Mesothelial cell of epicardium (in vitro differentiated cells): ENCODE measurements around the gene USH2A. TPM values are rescaled to one million over a fixed set of nuclear protein-coding genes. Genes with fewer than 3 reads are reported as not detected.

Experiments
- DNase-seq, 2 experiments: peaks; one replicate each; pipeline ENCODE4 v3.0.0; 2021; ENCODE audit warnings: low spot score in 2 of 2; ENCODE audit not compliant: unreplicated experiment in 2 of 2
- H3K27ac Mint-ChIP-seq: 2 replicates; pipeline ENCODE4 v1.8.0; 2021; ENCODE audit warnings: mixed read lengths
- H3K27me3 Mint-ChIP-seq: 2 replicates; pipeline ENCODE4 v1.8.0; 2021; ENCODE audit warnings: low read depth, mixed read lengths
- H3K36me3 Mint-ChIP-seq: 2 replicates; pipeline ENCODE4 v1.8.0; 2021; ENCODE audit warnings: mixed read lengths
- H3K4me1 Mint-ChIP-seq: 2 replicates; pipeline ENCODE4 v1.8.0; 2021; ENCODE audit warnings: mixed read lengths
- H3K4me3 Mint-ChIP-seq: 2 replicates; pipeline ENCODE4 v1.8.0; 2021; ENCODE audit warnings: mild to moderate bottlenecking, moderate library complexity, mixed read lengths
- H3K9me3 Mint-ChIP-seq: 2 replicates; pipeline ENCODE4 v1.8.0; 2021; ENCODE audit warnings: mixed read lengths
- CTCF ChIP-seq: fragments of 200-600 bp; sonication (generic); IDR thresholded peaks from one replicate; pipeline ENCODE4 v1.5.0; 2021; ENCODE audit warnings: antibody characterized with exemption; ENCODE audit not compliant: unreplicated experiment
- total RNA-seq: library from RNA; stranded (reverse); gene quantifications from 3 replicates; pipeline ENCODE4 v1.2.1, GENCODE V29; 2021

USH2A gene
- total RNA-seq, 1 donor from 2014 or later = 0.02 TPM

GRCh38 chr1:215766521-215766920 lies 656.7 kb downstream of the USH2A start:
- no peak overlapping the region for H3K27ac Mint-ChIP-seq
- no peak overlapping the region for H3K4me3 Mint-ChIP-seq
- peaks cover 30% of the 10 kb centered on the region for H3K27me3 Mint-ChIP-seq
- DNase-seq = no peak
- no peak for TF ChIP-seq CTCF
- no peaks in the 10 kb centered on the region for H3K4me1 Mint-ChIP-seq
- H3K36me3 Mint-ChIP-seq = no peaks in the 10 kb centered on the region
- no peaks in the 10 kb centered on the region for H3K9me3 Mint-ChIP-seq

GRCh38 chr1:215765833-215766232 lies 657.4 kb downstream of the USH2A start:
- Mint-ChIP-seq H3K27me3 (peaks cover 30% of the 10 kb centered on the region), H3K36me3 (no peaks in the 10 kb centered on the region), H3K4me1 (no peaks in the 10 kb centered on the region), H3K27ac (no peak overlapping the region), H3K9me3 (no peaks in the 10 kb centered on the region), H3K4me3 (no peak overlapping the region)
- no peak for DNase-seq
- no peak for TF ChIP-seq CTCF

- Mint-ChIP-seq H3K9me3 (no peaks in the 10 kb centered on the region), H3K4me1 (no peaks in the 10 kb centered on the region), H3K27ac (no peak overlapping the region), H3K4me3 (no peak overlapping the region), H3K36me3 (no peaks in the 10 kb centered on the region), H3K27me3 (peaks cover 21% of the 10 kb centered on the region)
- no peak for TF ChIP-seq CTCF
- no peak for DNase-seq
Measured at GRCh38 chr1:215761446-215761845, 661.8 kb downstream of the USH2A start.

- no peak for TF ChIP-seq CTCF
- Mint-ChIP-seq H3K4me3 (no peak overlapping the region), H3K36me3 (no peaks in the 10 kb centered on the region), H3K27me3 (peaks cover 2% of the 10 kb centered on the region), H3K27ac (no peak overlapping the region), H3K4me1 (no peaks in the 10 kb centered on the region), H3K9me3 (no peaks in the 10 kb centered on the region)
- no peak for DNase-seq
Measured at GRCh38 chr1:215754112-215754511, 669.1 kb downstream of the USH2A start.

- Mint-ChIP-seq H3K27ac (no peak overlapping the region), H3K9me3 (no peaks in the 10 kb centered on the region), H3K36me3 (no peaks in the 10 kb centered on the region), H3K27me3 (peaks cover 2% of the 10 kb centered on the region), H3K4me1 (no peaks in the 10 kb centered on the region), H3K4me3 (no peak overlapping the region)
- TF ChIP-seq CTCF = no peak
- no peak for DNase-seq
Measured at GRCh38 chr1:215749414-215749813, 673.8 kb downstream of the USH2A start.

GRCh38 chr1:215748431-215748830 lies 674.8 kb downstream of the USH2A start:
- Mint-ChIP-seq H3K4me1 (no peaks in the 10 kb centered on the region), H3K4me3 (no peak overlapping the region), H3K27ac (no peak overlapping the region), H3K36me3 (no peaks in the 10 kb centered on the region), H3K27me3 (peaks cover 2% of the 10 kb centered on the region), H3K9me3 (no peaks in the 10 kb centered on the region)
- no peak for TF ChIP-seq CTCF
- no peak for DNase-seq
